Erythroblast (primary cell): ENCODE measurements around the gene TSPAN8.

Source experiments
- GATA1 ChIP-seq: IDR thresholded peaks from 2 replicates; pipeline ENCODE4 v1.6.1; 2011; ENCODE audit warnings: low read depth, mild to moderate bottlenecking, control low read depth, low read length, moderate library complexity
- POLR2A ChIP-seq: IDR thresholded peaks from 2 replicates; pipeline ENCODE4 v1.6.1; 2011; ENCODE audit warnings: mild to moderate bottlenecking, low read length

DNA sequence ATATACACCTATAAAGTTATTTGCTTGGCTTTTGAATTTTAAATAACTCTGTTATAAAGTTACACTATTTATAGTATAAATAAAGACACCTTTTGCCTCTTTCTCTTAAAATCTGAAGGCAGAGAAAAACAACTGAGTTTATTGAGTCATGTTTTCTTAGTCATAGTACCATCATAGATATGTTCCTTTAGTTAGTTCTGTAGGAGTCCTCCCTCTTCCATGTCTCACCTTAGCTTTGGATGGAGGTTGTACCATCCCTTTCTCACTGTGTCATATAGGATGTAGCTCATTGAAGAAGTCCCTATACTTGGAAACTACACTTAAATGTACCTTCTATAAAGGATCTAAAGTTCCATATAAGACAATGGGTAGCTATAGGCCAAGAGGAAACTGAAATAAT, 39.7 kb upstream of the TSPAN8 start:
- TF ChIP-seq POLR2A (no peak), GATA1 (no peak)
